K562 (cell line): ENCODE results near the gene OPN1LW. TPM values are rescaled to one million over a fixed set of nuclear protein-coding genes. Genes with fewer than 3 reads are reported as not detected.

Experiments used
- BRD4 ChIP-seq: fragments of 200-600 bp; sonication (generic); IDR thresholded peaks from 2 replicates; pipeline ENCODE4 v1.6.1; 2017; ENCODE audit warnings: inconsistent platforms
- FOXK1 ChIP-seq: sonication (generic); formaldehyde crosslinking; IDR thresholded peaks from 2 replicates; pipeline ENCODE4 v1.8.0; 2022; ENCODE audit warnings: missing genetic modification reagents, mild to moderate bottlenecking, borderline replicate concordance
- NR4A1 ChIP-seq, 2 experiments: fragments of 250-450 bp in 1 of 2; fragments of 450-650 bp in 1 of 2; sonication (Bioruptor Pico) in 1 of 2; IDR thresholded peaks; 2 replicates each; pipeline versions ENCODE4 v1.4.0 to v1.6.1; 2016 to 2020; ENCODE audit warnings: mild to moderate bottlenecking in 2 of 2, missing compliant biosample characterization in 1 of 2, missing genetic modification characterization in 1 of 2, moderate library complexity in 1 of 2
- PRPF4 ChIP-seq: fragments of 200-400 bp; formaldehyde crosslinking; IDR thresholded peaks from one replicate; pipeline ENCODE4 v1.6.1; 2017; ENCODE audit warnings: low read length, low read depth, mild to moderate bottlenecking; ENCODE audit not compliant: insufficient read depth, poor library complexity, severe bottlenecking
- RAD21 ChIP-seq, 2 experiments: fragments of 250-450 bp in 1 of 2; fragments of 450-650 bp in 1 of 2; sonication (Bioruptor Pico) in 1 of 2; formaldehyde crosslinking in 1 of 2; IDR thresholded peaks in 1 of 2; conservative IDR thresholded peaks in 1 of 2; 2 replicates each; pipeline versions ENCODE4 v1.4.0 to v1.8.0; 2020 to 2022; ENCODE audit warnings: mild to moderate bottlenecking in 2 of 2, moderate library complexity in 1 of 2
- SAP30 ChIP-seq: fragments of 200-600 bp; sonication (generic); IDR thresholded peaks from 2 replicates; pipeline ENCODE4 v1.6.1; 2012; ENCODE audit warnings: borderline replicate concordance, low read depth, mild to moderate bottlenecking, moderate library complexity, low read length, control low read depth, inconsistent platforms; ENCODE audit not compliant: insufficient read depth, poor library complexity, severe bottlenecking
- SLC30A9 ChIP-seq: fragments of 250-450 bp; sonication (Bioruptor Pico); IDR thresholded peaks from 2 replicates; pipeline ENCODE4 v1.8.0; 2022; ENCODE audit warnings: mild to moderate bottlenecking, moderate library complexity
- SMAD4 ChIP-seq: fragments of 250-450 bp; sonication (Bioruptor Pico); conservative IDR thresholded peaks from 2 replicates; pipeline ENCODE4 v1.8.0; 2021; ENCODE audit warnings: inconsistent platforms, mild to moderate bottlenecking, moderate library complexity
- TCF7L2 ChIP-seq: fragments of 150-350 bp; IDR thresholded peaks from 2 replicates; pipeline ENCODE4 v1.6.1; 2016; ENCODE audit warnings: low read depth, mild to moderate bottlenecking, low read length, moderate library complexity
- TRIM28 ChIP-seq: fragments of 450-650 bp; IDR thresholded peaks from 2 replicates; pipeline ENCODE4 v1.6.1; 2017
- ZNF551 ChIP-seq: fragments of 250-450 bp; sonication (Bioruptor Pico); IDR thresholded peaks from 2 replicates; pipeline ENCODE4 v1.5.0; 2021; ENCODE audit warnings: mild to moderate bottlenecking, moderate library complexity
- polyA plus RNA-seq, 8 experiments: library from polyadenylated mRNA; depleted of rRNA in 4 of 8; stranded (reverse) in 5 of 8; unstranded in 3 of 8; fragments of >200 nt; fragmentation: Nextera tagmentation in 2 of 8; fragmentation: Illumina TruSeq in 1 of 8; extraction: Ambion mirVana in 2 of 8; extraction: Trizol in 1 of 8; gene quantifications; 2 replicates each; pipeline versions ENCODE4 v1.2.1 to v1.2.3, GENCODE V29; 2011 to 2014; ENCODE audit warnings: inconsistent platforms in 1 of 8, missing spikeins in 1 of 8
- total RNA-seq, 7 experiments: library from RNA; depleted of rRNA in 6 of 7; stranded (reverse); fragments of >200 nt in 6 of 7; fragmentation: Illumina TruSeq in 2 of 7; extraction: Trizol in 2 of 7; gene quantifications; 2 replicates each; pipeline versions ENCODE4 v1.2.1 to v1.2.3, GENCODE V29; 2011 to 2021; ENCODE audit warnings: low replicate concordance in 1 of 7
- TF ChIP-seq, protein P1 (sequence below): fragments of 450-650 bp; IDR thresholded peaks from 2 replicates; pipeline ENCODE4 v1.6.1; 2016; ENCODE audit warnings: mild to moderate bottlenecking, moderate library complexity

OPN1LW gene
- total and polyA plus RNA-seq, 9 of the 15 experiments (the other 6 are each of a cell fraction or from before 2014, with no cell fraction given) = 0.04 TPM; not detected in 8

DNA sequence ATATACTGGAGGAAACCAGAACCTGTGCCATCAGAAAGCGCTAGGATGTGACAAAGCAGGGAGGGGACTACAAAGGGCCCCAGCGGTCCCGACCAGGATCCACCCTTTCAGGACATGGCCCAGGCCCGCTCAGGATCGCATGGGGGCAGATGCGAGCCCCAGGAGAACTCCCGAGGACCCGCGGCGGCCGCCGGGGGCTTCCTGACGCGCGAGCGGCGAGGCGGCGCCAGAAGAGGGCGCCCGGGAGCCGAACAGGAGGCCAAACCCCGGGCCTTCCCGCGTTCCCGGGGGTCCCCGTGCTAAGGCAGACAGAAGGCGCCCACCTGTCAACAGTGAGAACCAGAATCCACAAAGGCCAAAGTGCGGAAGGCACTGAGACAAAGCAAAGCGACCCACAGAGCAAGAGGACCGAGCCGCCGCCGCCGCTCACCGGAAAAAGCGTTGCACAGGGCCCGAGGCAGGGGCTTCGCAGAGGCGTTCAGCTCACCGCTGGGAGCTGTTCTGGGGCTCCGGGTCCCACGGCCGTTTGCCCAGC is 7.3 kb upstream of the OPN1LW start (continued):
- TF ChIP-seq, protein P1, sequence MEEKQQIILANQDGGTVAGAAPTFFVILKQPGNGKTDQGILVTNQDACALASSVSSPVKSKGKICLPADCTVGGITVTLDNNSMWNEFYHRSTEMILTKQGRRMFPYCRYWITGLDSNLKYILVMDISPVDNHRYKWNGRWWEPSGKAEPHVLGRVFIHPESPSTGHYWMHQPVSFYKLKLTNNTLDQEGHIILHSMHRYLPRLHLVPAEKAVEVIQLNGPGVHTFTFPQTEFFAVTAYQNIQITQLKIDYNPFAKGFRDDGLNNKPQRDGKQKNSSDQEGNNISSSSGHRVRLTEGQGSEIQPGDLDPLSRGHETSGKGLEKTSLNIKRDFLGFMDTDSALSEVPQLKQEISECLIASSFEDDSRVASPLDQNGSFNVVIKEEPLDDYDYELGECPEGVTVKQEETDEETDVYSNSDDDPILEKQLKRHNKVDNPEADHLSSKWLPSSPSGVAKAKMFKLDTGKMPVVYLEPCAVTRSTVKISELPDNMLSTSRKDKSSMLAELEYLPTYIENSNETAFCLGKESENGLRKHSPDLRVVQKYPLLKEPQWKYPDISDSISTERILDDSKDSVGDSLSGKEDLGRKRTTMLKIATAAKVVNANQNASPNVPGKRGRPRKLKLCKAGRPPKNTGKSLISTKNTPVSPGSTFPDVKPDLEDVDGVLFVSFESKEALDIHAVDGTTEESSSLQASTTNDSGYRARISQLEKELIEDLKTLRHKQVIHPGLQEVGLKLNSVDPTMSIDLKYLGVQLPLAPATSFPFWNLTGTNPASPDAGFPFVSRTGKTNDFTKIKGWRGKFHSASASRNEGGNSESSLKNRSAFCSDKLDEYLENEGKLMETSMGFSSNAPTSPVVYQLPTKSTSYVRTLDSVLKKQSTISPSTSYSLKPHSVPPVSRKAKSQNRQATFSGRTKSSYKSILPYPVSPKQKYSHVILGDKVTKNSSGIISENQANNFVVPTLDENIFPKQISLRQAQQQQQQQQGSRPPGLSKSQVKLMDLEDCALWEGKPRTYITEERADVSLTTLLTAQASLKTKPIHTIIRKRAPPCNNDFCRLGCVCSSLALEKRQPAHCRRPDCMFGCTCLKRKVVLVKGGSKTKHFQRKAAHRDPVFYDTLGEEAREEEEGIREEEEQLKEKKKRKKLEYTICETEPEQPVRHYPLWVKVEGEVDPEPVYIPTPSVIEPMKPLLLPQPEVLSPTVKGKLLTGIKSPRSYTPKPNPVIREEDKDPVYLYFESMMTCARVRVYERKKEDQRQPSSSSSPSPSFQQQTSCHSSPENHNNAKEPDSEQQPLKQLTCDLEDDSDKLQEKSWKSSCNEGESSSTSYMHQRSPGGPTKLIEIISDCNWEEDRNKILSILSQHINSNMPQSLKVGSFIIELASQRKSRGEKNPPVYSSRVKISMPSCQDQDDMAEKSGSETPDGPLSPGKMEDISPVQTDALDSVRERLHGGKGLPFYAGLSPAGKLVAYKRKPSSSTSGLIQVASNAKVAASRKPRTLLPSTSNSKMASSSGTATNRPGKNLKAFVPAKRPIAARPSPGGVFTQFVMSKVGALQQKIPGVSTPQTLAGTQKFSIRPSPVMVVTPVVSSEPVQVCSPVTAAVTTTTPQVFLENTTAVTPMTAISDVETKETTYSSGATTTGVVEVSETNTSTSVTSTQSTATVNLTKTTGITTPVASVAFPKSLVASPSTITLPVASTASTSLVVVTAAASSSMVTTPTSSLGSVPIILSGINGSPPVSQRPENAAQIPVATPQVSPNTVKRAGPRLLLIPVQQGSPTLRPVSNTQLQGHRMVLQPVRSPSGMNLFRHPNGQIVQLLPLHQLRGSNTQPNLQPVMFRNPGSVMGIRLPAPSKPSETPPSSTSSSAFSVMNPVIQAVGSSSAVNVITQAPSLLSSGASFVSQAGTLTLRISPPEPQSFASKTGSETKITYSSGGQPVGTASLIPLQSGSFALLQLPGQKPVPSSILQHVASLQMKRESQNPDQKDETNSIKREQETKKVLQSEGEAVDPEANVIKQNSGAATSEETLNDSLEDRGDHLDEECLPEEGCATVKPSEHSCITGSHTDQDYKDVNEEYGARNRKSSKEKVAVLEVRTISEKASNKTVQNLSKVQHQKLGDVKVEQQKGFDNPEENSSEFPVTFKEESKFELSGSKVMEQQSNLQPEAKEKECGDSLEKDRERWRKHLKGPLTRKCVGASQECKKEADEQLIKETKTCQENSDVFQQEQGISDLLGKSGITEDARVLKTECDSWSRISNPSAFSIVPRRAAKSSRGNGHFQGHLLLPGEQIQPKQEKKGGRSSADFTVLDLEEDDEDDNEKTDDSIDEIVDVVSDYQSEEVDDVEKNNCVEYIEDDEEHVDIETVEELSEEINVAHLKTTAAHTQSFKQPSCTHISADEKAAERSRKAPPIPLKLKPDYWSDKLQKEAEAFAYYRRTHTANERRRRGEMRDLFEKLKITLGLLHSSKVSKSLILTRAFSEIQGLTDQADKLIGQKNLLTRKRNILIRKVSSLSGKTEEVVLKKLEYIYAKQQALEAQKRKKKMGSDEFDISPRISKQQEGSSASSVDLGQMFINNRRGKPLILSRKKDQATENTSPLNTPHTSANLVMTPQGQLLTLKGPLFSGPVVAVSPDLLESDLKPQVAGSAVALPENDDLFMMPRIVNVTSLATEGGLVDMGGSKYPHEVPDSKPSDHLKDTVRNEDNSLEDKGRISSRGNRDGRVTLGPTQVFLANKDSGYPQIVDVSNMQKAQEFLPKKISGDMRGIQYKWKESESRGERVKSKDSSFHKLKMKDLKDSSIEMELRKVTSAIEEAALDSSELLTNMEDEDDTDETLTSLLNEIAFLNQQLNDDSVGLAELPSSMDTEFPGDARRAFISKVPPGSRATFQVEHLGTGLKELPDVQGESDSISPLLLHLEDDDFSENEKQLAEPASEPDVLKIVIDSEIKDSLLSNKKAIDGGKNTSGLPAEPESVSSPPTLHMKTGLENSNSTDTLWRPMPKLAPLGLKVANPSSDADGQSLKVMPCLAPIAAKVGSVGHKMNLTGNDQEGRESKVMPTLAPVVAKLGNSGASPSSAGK = peak; percentile 59; the same call in 1 of the 2 replicates
- TF ChIP-seq NR4A1 (CRISPR knock-in tag; IDR thresholded peaks at IDR 0.05) (no peak), NR4A1 (tag; IDR thresholded peaks at IDR 0.05) (no peak), SMAD4 (CRISPR knock-in tag) (peak; percentile 61; the same call in 1 of the 2 replicates), SAP30 (no peak), SLC30A9 (CRISPR knock-in tag) (no peak), TRIM28 (no peak), ZNF551 (no peak), PRPF4 (no peak), RAD21 (CRISPR knock-in tag; conservative IDR thresholded peaks at IDR 0.05 in 1 of 2, IDR thresholded peaks at IDR 0.05 in 1 of 2) (peak; percentile 71 to 81), BRD4 (0 out of 2 replicates have a peak, but pooled peaks have one; percentile 56), FOXK1 (CRISPR knock-in tag) (no peak), TCF7L2 (no peak)
